Vagina (tissue), 2 donors: Measurements from ENCODE around the gene ETNPPL.

Experiments used
- POLR2A ChIP-seq, 2 donors: fragments of 450-650 bp; IDR thresholded peaks; one replicate each; pipeline ENCODE4 v1.6.1; 2017; ENCODE audit warnings: antibody characterized with exemption in 2 of 2, mild to moderate bottlenecking in 2 of 2, moderate library complexity in 2 of 2
- TF ChIP-seq, protein P1 (sequence below), 3 experiments: fragments of 450-650 bp in 2 of 3; fragments of 200-600 bp in 1 of 3; sonication (generic) in 1 of 3; IDR thresholded peaks; one replicate each; pipeline ENCODE4 v1.5.1; 2017 to 2019; ENCODE audit warnings: antibody characterized with exemption in 3 of 3, mild to moderate bottlenecking in 2 of 3, moderate library complexity in 2 of 3

DNA sequence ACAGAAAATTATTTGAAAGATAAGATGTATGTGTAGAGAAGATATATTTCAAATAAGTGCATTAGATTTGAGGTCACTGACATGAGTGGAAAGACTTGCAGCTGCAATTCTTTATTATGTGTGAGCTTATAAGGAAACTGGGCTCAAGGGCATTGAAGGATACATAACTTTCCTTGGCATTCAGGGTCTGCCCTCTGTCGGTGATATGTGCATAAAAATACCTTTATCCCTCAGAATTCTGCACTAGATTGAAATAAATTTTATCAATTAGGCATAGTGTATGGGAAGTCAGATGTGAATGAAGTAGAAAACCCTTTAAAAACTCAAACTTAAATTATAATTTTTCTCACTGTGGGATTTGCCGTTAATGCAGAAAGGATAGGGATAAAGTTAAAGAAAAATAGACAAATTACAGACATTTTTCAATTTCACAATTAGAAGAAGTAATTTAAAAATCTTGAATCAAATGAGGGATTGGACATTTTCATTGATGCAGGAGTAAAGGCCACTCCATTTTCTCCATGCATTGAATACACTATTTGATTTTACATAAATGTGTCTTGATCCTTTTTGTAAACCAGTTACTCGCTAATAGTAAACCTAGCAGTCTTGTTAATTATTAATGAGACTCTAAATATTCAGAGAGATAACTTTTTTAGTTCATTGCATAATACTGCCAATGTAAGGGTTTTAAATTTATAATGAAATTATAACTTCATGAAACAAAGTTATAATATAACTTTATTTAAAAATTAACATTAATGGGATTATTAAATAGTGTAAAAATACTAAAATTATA lies 21.0 kb upstream of the ETNPPL start:
- TF ChIP-seq, protein P1, sequence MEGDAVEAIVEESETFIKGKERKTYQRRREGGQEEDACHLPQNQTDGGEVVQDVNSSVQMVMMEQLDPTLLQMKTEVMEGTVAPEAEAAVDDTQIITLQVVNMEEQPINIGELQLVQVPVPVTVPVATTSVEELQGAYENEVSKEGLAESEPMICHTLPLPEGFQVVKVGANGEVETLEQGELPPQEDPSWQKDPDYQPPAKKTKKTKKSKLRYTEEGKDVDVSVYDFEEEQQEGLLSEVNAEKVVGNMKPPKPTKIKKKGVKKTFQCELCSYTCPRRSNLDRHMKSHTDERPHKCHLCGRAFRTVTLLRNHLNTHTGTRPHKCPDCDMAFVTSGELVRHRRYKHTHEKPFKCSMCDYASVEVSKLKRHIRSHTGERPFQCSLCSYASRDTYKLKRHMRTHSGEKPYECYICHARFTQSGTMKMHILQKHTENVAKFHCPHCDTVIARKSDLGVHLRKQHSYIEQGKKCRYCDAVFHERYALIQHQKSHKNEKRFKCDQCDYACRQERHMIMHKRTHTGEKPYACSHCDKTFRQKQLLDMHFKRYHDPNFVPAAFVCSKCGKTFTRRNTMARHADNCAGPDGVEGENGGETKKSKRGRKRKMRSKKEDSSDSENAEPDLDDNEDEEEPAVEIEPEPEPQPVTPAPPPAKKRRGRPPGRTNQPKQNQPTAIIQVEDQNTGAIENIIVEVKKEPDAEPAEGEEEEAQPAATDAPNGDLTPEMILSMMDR (IDR thresholded peaks at IDR 0.05): no peak
- TF ChIP-seq POLR2A (IDR thresholded peaks at IDR 0.05): no peak
